Measurements from ENCODE around the gene WNT10A. TPM values are rescaled to one million over a fixed set of nuclear protein-coding genes. Genes with fewer than 3 reads are reported as not detected.

WNT10A gene
- total RNA-seq (1.9 and 2.3 TPM in 2 replicates), polyA plus RNA-seq (1.9 and 5.7 TPM in 2 replicates)

DNA sequence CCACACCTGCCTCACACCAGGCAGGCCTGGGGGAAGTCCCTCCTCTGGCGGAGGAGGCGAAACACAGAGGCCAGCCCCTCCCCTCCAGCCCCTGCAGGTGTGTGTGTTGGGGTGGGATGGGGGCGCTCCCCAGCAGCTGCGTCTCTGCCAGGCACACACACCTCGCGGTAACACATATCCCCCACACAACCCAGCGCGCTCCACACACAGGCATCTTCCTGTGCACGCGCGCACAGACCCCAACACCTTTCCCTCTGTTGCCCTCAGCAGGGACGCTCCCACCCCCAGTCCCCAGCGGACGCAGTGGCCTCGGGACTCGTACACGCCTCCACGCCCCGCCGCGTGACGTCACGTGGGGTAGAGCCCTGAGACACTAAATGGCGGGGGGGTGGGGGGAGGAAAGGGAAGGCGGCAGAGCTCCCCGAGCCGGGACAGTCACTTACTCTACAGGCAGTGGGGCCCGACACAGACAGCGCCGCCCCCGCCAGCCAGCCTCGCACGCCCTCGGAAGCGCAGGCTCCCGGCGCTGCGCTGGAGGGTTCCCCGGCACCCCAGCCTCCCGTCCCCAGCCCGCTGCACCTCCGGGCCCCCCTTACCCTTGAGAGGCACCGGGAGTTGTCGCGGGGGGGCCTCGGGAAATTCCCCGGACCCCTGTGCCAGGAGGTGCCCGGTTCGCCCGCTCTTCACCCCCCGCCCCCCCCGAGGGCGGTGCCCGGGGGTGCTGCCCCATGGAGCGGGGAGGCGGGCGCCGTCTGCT is at the start of gene WNT10A:
TSS of gene WNT10A (plus strand) at position 751 of the 757 bp plus-strand sequence. CDS start 144 bp downstream, outside the sequence.
- Histone ChIP-seq H3K27ac (no peak within 1 kb of the TSS), H3K9me3 (ENCODE audit: low read depth) (no peaks in the 10 kb centered on the region), H3K79me2 (no peaks in the 10 kb centered on the region), H3K4me3 (peak within 1 kb of the TSS; percentile 7), H2AFZ (no peak within 1 kb of the TSS), H4K20me1 (ENCODE audit: insufficient read depth, poor library complexity, severe bottlenecking) (no peaks in the 10 kb centered on the region), H3K4me1 (ENCODE audit: insufficient read depth) (peaks cover 13% of the 10 kb centered on the region), H3K36me3 (replicated peaks; ENCODE audit: insufficient read depth, low read depth) (no peaks in the 10 kb centered on the region), H3K27me3 (peaks cover 88% of the 10 kb centered on the region), H3K4me2 (peak within 1 kb of the TSS; percentile 87), H3K9me2 (replicated peaks; ENCODE audit: insufficient read depth) (no peaks in the 10 kb centered on the region)
- 3% methylated on average over 21 of the region's 58 CpGs for WGBS (ENCODE audit: low lambda C conversion rate, missing lambda C conversion rate)
- no peak for DNase-seq (ENCODE audit: low spot score)
- TF ChIP-seq EZH2phosphoT487 (IDR thresholded peaks at IDR 0.05; ENCODE audit: low read depth, severe bottlenecking, unreplicated experiment) (no peak), EZH2 (IDR thresholded peaks at IDR 0.05; ENCODE audit: borderline replicate concordance) (peak; percentile 71)
- TF ChIP-seq, protein P1, sequence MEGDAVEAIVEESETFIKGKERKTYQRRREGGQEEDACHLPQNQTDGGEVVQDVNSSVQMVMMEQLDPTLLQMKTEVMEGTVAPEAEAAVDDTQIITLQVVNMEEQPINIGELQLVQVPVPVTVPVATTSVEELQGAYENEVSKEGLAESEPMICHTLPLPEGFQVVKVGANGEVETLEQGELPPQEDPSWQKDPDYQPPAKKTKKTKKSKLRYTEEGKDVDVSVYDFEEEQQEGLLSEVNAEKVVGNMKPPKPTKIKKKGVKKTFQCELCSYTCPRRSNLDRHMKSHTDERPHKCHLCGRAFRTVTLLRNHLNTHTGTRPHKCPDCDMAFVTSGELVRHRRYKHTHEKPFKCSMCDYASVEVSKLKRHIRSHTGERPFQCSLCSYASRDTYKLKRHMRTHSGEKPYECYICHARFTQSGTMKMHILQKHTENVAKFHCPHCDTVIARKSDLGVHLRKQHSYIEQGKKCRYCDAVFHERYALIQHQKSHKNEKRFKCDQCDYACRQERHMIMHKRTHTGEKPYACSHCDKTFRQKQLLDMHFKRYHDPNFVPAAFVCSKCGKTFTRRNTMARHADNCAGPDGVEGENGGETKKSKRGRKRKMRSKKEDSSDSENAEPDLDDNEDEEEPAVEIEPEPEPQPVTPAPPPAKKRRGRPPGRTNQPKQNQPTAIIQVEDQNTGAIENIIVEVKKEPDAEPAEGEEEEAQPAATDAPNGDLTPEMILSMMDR (IDR thresholded peaks at IDR 0.05; ENCODE audit: poor library complexity), result no peak

DNA sequence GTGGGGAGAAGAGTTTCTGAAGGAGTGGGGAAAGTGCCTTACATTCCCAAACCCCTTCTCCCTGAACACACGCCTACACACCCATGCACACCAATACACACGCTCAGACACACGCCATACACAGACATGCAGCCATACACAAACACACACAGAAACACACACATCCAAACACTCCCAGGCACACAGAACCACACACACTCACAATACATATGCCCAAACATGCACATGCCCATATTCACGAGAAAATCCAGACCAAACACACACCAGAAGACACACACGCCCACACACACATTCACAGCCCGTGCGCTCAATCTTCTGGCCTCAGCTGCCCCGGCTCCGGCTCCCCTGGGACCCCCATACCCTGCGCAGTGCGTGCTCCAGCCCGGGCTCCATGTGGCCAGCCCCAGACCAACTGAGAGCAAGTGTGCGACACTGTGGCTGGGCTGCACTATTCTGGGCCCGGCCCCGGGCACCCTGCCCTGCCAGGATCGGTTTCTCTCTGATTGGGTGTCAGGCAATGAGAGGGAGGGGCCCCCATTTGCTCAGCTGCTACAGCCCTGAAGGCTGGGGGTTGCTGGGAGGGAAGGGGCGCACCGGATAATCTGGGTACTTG is 49.2 kb upstream of the WNT10A start, which contains the start of gene PRKAG3:
TSS of gene PRKAG3 (minus strand) at position 426 of the 613 bp plus-strand sequence.
- DNase-seq (ENCODE audit: low spot score), result no peak
- H3K4me1 ChIP-seq (ENCODE audit: insufficient read depth), result no peaks in the 10 kb centered on the region
- H4K20me1 ChIP-seq (ENCODE audit: insufficient read depth, poor library complexity, severe bottlenecking), result no peaks in the 10 kb centered on the region
- no peak within 1 kb of the TSS for H3K4me2 ChIP-seq
- no peaks in the 10 kb centered on the region for H3K9me2 ChIP-seq (replicated peaks; ENCODE audit: insufficient read depth)
- H3K9me3 ChIP-seq (ENCODE audit: low read depth), result no peaks in the 10 kb centered on the region
- TF ChIP-seq EZH2 (IDR thresholded peaks at IDR 0.05; ENCODE audit: borderline replicate concordance) (no peak), EZH2phosphoT487 (IDR thresholded peaks at IDR 0.05; ENCODE audit: low read depth, severe bottlenecking, unreplicated experiment) (no peak)
- TF ChIP-seq, protein P1 (IDR thresholded peaks at IDR 0.05; ENCODE audit: poor library complexity), result no peak
- H3K36me3 ChIP-seq (replicated peaks; ENCODE audit: insufficient read depth, low read depth), result no peaks in the 10 kb centered on the region
- H3K27me3 ChIP-seq, result peaks cover 9% of the 10 kb centered on the region
- WGBS (ENCODE audit: low lambda C conversion rate, missing lambda C conversion rate), result 88% methylated on average over 18 of the region's 18 CpGs
- H3K27ac ChIP-seq, result no peak within 1 kb of the TSS
- no peak within 1 kb of the TSS for H2AFZ ChIP-seq
- H3K79me2 ChIP-seq, result no peaks in the 10 kb centered on the region
- no peak within 1 kb of the TSS for H3K4me3 ChIP-seq

DNA sequence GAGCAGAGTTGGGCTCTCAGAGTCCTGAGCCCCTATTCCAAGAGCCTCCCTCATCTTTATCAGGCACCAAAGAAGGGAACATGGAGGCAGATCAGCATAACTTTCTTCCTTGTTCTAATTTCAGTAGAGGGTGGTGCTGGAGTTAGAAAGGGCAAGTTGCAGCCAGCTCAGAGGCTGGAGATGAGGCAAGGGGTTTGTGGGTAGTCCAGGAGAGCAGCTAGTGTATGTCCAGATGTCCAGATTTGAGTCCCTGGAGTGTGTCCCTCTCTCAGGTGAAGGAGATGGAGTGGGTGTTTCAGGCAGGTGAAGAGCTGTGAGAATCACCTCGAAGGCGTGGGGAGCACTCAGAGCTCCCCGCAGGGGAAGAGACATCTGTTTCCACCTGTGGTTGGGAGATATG is 48.6 kb upstream of the WNT10A start:
- H3K27me3 ChIP-seq, result peaks cover 9% of the 10 kb centered on the region
- no peak overlapping the region for H3K4me2 ChIP-seq
- WGBS (ENCODE audit: low lambda C conversion rate, missing lambda C conversion rate), result 94% methylated on average over 3 of the region's 3 CpGs
- no peaks in the 10 kb centered on the region for H3K9me3 ChIP-seq (ENCODE audit: low read depth)
- H3K27ac ChIP-seq, result no peak overlapping the region
- no peak overlapping the region for H2AFZ ChIP-seq
- H3K4me1 ChIP-seq (ENCODE audit: insufficient read depth), result no peaks in the 10 kb centered on the region
- H3K9me2 ChIP-seq (replicated peaks; ENCODE audit: insufficient read depth), result no peaks in the 10 kb centered on the region
- H3K79me2 ChIP-seq, result no peaks in the 10 kb centered on the region
- no peaks in the 10 kb centered on the region for H4K20me1 ChIP-seq (ENCODE audit: insufficient read depth, poor library complexity, severe bottlenecking)
- H3K4me3 ChIP-seq, result no peak overlapping the region
- H3K36me3 ChIP-seq (replicated peaks; ENCODE audit: insufficient read depth, low read depth), result no peaks in the 10 kb centered on the region
- TF ChIP-seq EZH2 (IDR thresholded peaks at IDR 0.05; ENCODE audit: borderline replicate concordance), result no peak
- TF ChIP-seq, protein P1 (IDR thresholded peaks at IDR 0.05; ENCODE audit: poor library complexity), result no peak
- no peak for TF ChIP-seq EZH2phosphoT487 (IDR thresholded peaks at IDR 0.05; ENCODE audit: low read depth, severe bottlenecking, unreplicated experiment)
- DNase-seq (ENCODE audit: low spot score), result no peak

Data from hepatocyte (in vitro differentiated cells).